Measurements from ENCODE around the gene CCDC159. TPM values are rescaled to one million over a fixed set of nuclear protein-coding genes. Genes with fewer than 3 reads are reported as not detected.

Gene CCDC159
- total RNA-seq, 1 donor from 2014 or later, result 44.4 TPM

DNA sequence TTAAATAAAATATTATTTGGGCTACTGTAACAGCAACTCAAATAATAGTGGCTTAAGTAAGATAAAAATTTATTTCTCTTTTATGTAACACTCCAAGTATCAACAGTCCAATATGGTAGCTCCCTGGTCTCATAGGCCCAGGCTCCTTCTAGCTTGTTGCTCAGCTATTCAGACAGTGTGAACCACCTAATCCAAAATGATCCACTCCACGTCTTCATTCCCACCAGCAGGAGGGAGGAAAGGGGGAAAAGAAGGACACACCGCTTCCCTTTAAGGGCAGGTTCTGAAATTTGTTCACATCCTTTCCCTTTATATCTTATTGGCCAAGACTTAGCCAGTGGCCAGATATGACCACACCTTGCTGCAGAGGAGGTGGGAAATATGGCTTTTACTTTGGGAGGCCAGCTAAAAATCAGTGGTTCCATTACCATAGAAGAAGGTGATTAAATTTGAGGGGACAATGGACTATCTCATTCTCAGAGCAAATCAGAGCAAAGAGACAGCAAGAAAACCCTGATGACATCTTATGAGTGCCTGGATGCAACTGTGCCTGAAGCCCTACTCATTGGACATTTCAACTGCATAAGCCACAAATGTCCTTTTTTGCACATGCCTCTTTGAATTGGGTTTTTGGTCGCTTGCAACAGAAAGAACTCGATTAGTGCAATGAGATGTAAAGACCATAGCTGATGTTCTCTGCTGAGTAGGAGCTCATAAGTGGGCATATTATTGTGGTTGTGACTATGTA lies 44.8 kb downstream of the CCDC159 start:
- DNase-seq (ENCODE audit: low spot score), result no peak

DNA sequence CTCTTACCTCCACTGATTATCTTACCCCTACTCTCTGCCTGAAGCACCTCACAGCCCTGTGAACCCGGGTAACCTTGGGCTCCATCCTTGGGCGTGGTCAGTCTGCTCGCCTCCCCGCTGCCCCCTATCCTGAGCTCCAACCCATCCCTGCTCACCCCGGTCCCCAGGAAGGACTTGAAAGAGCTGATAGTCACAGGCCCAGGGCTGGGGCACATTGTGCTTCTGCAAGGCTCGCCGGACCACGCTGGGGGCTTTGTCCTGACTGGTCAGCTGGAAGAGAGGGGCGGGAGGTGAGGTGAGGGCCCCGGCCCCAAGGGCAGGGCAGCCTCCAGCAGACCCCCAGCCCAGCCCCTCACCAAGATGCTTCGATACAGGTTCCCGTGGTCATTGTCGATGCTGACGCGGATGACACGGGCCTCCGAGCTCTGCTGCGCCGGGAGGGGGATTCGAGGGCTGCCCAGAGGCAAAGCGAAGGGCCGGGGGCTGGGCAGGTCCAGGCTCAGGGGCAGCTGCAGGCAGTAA lies 50.8 kb downstream of the CCDC159 start:
- no peak for DNase-seq (ENCODE audit: low spot score)

DNA sequence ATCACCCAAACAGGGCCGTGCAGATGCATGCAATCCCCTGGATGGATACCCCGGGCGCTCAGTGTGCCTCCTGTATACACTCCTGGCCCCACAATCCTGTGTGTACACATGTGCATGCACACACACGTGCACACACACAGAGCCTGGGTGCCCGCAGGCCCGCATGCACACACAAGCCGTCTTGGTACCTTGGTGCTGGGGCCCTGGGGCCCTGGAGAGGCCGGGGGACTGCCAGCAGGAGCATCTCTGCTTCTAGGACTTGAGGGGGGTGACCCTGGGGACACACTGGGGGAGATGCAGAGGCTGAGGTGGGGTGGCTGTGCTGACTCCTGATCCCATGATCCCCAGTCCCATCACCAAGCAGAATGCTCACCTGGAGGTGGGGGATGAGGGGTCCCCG lies 53.3 kb downstream of the CCDC159 start:
- DNase-seq (ENCODE audit: low spot score), result no peak

DNA sequence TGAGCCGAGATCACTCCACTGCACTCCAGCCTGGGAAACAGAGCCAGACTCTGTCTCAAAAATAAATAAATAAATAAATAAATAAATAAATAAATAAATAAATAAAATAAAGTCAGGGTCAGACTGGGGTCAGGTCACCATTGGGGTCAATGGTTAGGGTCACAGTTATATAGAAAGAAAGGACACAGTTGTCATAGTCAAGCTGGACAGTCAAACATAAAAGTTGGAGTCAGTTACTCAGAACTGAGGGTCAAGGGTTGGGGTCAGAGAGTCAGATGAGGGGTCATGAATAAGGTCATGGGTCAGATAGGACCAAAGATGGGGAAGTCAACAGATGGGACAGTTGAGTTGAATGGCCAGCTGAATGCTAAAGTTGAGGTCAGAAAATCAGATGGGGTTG lies 54.5 kb downstream of the CCDC159 start:
- DNase-seq (ENCODE audit: low spot score), result no peak

DNA sequence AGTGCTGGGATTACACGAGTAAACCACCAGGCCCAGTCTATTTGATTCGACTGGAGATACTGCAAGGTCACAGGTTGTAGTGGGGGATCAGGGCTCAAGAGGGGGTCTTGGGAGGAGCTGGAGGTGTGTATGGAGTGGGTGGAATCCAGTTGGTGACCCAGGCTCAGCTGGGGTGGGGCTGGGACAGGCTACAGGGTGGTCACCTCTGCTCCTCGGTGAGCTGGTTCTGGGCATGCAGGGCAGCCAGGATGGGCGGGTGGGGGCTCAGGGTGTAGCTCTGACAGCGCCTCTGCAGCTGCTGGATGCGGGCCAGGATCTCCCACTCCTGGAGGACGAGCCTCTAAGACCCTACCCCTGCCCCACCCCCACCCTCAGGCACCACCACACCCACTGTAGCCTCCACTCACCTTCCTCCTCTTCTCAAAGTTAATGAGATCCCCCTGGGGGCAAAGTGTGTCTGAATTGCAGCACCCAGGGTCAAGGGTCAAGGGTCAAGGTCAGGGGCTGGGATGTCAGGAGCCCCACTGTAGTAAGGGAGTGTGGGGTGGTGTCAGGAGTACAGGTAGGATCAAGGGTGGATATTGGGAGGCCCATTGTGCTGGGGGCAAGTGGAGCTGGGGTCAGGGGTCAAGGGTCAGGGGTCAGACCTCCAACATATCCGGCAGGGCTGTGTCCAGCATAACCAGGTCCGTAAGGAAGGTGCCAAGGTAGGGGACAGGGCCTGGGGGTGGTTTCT lies 55.7 kb downstream of the CCDC159 start:
- no peak for DNase-seq (ENCODE audit: low spot score)

Other genes with a start within 250 kb of the CCDC159 start
- gene SPC24, start 190.7 kb upstream of the CCDC159 start, total RNA-seq, result 1.4 TPM
- 170 TPM for gene KANK2, start 149.0 kb upstream of the CCDC159 start, total RNA-seq
- gene ANGPTL8, start 106.9 kb upstream of the CCDC159 start, total RNA-seq, result not detected
- 125 TPM for gene DOCK6, start 84.0 kb upstream of the CCDC159 start, total RNA-seq
- not detected for gene TSPAN16, start 50.4 kb upstream of the CCDC159 start, total RNA-seq
- 58.1 TPM for gene RAB3D, start 6.9 kb upstream of the CCDC159 start, total RNA-seq
- 185 TPM for gene TMEM205, start 251 bp upstream of the CCDC159 start, total RNA-seq
- 25.5 TPM for gene PLPPR2, start 8.9 kb downstream of the CCDC159 start, total RNA-seq
- 4.3 TPM for gene SWSAP1, start 28.1 kb downstream of the CCDC159 start, total RNA-seq
- 6.7 TPM for gene EPOR, start 37.8 kb downstream of the CCDC159 start, total RNA-seq
- gene RGL3, start 72.8 kb downstream of the CCDC159 start, total RNA-seq, result 44.2 TPM
- gene ODAD3, start 88.6 kb downstream of the CCDC159 start, total RNA-seq, result 0.78 TPM
- gene PRKCSH, start 89.1 kb downstream of the CCDC159 start, total RNA-seq, result 267 TPM
- gene ELAVL3, start 134.5 kb downstream of the CCDC159 start, total RNA-seq, result not detected
- gene ZNF653, start 159.3 kb downstream of the CCDC159 start, total RNA-seq, result 10.9 TPM
- gene ECSIT, start 182.6 kb downstream of the CCDC159 start, total RNA-seq, result 43.7 TPM
- gene CNN1, start 192.3 kb downstream of the CCDC159 start, total RNA-seq, result 301 TPM
- 46.2 TPM for gene ELOF1, start 212.7 kb downstream of the CCDC159 start, total RNA-seq
- 19.9 TPM for gene ACP5, start 231.1 kb downstream of the CCDC159 start, total RNA-seq

All from ureter (tissue), 1 donor.